ENCODE measurements around the gene NEK7. TPM values are rescaled to one million over a fixed set of nuclear protein-coding genes. Genes with fewer than 3 reads are reported as not detected.

NEK7 gene
- total RNA-seq, 3 donors from 2014 or later (not counting 1 experiment from before 2014, with no cell fraction given) = 34.1 to 57.5 (median 42.1) TPM

GRCh38 chr1:198295971-198296370 lies 139.2 kb downstream of the NEK7 start:
- Histone ChIP-seq H3K9me3 (ENCODE audit: control insufficient read depth, insufficient read depth, low read length) (no peaks in the 10 kb centered on the region), H3K4me1 (ENCODE audit: control insufficient read depth, insufficient read depth, low read length) (no peaks in the 10 kb centered on the region), H3K27me3 (ENCODE audit: control insufficient read depth, insufficient read depth, low read length) (no peaks in the 10 kb centered on the region), H3K4me3 (ENCODE audit: low read length) (no peak overlapping the region), H3K27ac (ENCODE audit: low read length) (no peak overlapping the region), H3K36me3 (ENCODE audit: control insufficient read depth, insufficient read depth, low read length) (peaks cover 33% of the 10 kb centered on the region)
- H3K27ac Mint-ChIP-seq = no peak overlapping the region
- H3K4me3 Mint-ChIP-seq = no peak overlapping the region
- no peaks in the 10 kb centered on the region for H3K27me3 Mint-ChIP-seq (ENCODE audit: low read depth in 2 of 2)
- no peak for DNase-seq
- TF ChIP-seq CTCF (IDR thresholded peaks at IDR 0.05) = no peak
- H3K36me3 Mint-ChIP-seq = no peaks in the 10 kb centered on the region
- H3K4me1 Mint-ChIP-seq = peaks cover 14 to 17% of the 10 kb centered on the region in 2 donors
- ATAC-seq = no peak
- H3K9me3 Mint-ChIP-seq = no peaks in the 10 kb centered on the region
- intact Hi-C loops (cut with micrococcal nuclease) = no loop called here
- 97% methylated on average over 4 of the region's 4 CpGs for WGBS (ENCODE audit: insufficient coverage)

- H3K36me3 Mint-ChIP-seq = no peaks in the 10 kb centered on the region
- no peak for ATAC-seq
- H3K27ac Mint-ChIP-seq = no peak overlapping the region
- H3K27me3 Mint-ChIP-seq (ENCODE audit: low read depth in 2 of 2) = no peaks in the 10 kb centered on the region
- H3K4me3 Mint-ChIP-seq = no peak overlapping the region
- Histone ChIP-seq H3K36me3 (ENCODE audit: control insufficient read depth, insufficient read depth, low read length) (peaks cover 29% of the 10 kb centered on the region), H3K4me1 (ENCODE audit: control insufficient read depth, insufficient read depth, low read length) (no peaks in the 10 kb centered on the region), H3K27me3 (ENCODE audit: control insufficient read depth, insufficient read depth, low read length) (no peaks in the 10 kb centered on the region), H3K9me3 (ENCODE audit: control insufficient read depth, insufficient read depth, low read length) (no peaks in the 10 kb centered on the region), H3K27ac (ENCODE audit: low read length) (no peak overlapping the region), H3K4me3 (ENCODE audit: low read length) (no peak overlapping the region)
- H3K4me1 Mint-ChIP-seq = peaks cover 14% of the 10 kb centered on the region in 2 donors
- no peak for TF ChIP-seq CTCF (IDR thresholded peaks at IDR 0.05)
- H3K9me3 Mint-ChIP-seq = no peaks in the 10 kb centered on the region
- intact Hi-C loops (cut with micrococcal nuclease) = no loop called here
- 93% methylated on average over 2 of the region's 2 CpGs for WGBS (ENCODE audit: insufficient coverage)
- no peak for DNase-seq
Measured at GRCh38 chr1:198297281-198297680, 140.5 kb downstream of the NEK7 start.

GRCh38 chr1:198298640-198299039 lies 141.8 kb downstream of the NEK7 start:
- no peak overlapping the region for H3K27ac Mint-ChIP-seq
- Histone ChIP-seq H3K4me1 (ENCODE audit: control insufficient read depth, insufficient read depth, low read length) (no peaks in the 10 kb centered on the region), H3K27ac (ENCODE audit: low read length) (no peak overlapping the region), H3K36me3 (ENCODE audit: control insufficient read depth, insufficient read depth, low read length) (peaks cover 21% of the 10 kb centered on the region), H3K27me3 (ENCODE audit: control insufficient read depth, insufficient read depth, low read length) (no peaks in the 10 kb centered on the region), H3K9me3 (ENCODE audit: control insufficient read depth, insufficient read depth, low read length) (no peaks in the 10 kb centered on the region), H3K4me3 (ENCODE audit: low read length) (no peak overlapping the region)
- no peak for TF ChIP-seq CTCF (IDR thresholded peaks at IDR 0.05)
- intact Hi-C loops (cut with micrococcal nuclease) = no loop called here
- DNase-seq (no peak), ATAC-seq (no peak)
- no peak overlapping the region for H3K4me3 Mint-ChIP-seq
- peaks cover 14 to 18% of the 10 kb centered on the region in 2 donors for H3K4me1 Mint-ChIP-seq
- no peaks in the 10 kb centered on the region for H3K36me3 Mint-ChIP-seq
- no peaks in the 10 kb centered on the region for H3K27me3 Mint-ChIP-seq (ENCODE audit: low read depth in 2 of 2)
- 94% methylated on average over 6 of the region's 6 CpGs for WGBS (ENCODE audit: insufficient coverage)
- H3K9me3 Mint-ChIP-seq = no peaks in the 10 kb centered on the region

- TF ChIP-seq CTCF (IDR thresholded peaks at IDR 0.05) = no peak
- H3K27me3 ChIP-seq (ENCODE audit: control insufficient read depth, insufficient read depth, low read length) = no peaks in the 10 kb centered on the region
- H3K9me3 ChIP-seq (ENCODE audit: control insufficient read depth, insufficient read depth, low read length) = no peaks in the 10 kb centered on the region
- H3K4me3 ChIP-seq (ENCODE audit: low read length) = no peak overlapping the region
- intact Hi-C loops (cut with micrococcal nuclease) = no loop called here
- peaks cover 12% of the 10 kb centered on the region for H3K36me3 ChIP-seq (ENCODE audit: control insufficient read depth, insufficient read depth, low read length)
- H3K27ac ChIP-seq (ENCODE audit: low read length) = no peak overlapping the region
- Mint-ChIP-seq H3K27ac (no peak overlapping the region), H3K27me3 (ENCODE audit: low read depth in 2 of 2) (no peaks in the 10 kb centered on the region), H3K9me3 (no peaks in the 10 kb centered on the region), H3K4me1 (peaks cover 14 to 18% of the 10 kb centered on the region in 2 donors), H3K4me3 (no peak overlapping the region), H3K36me3 (no peaks in the 10 kb centered on the region)
- 91% methylated on average over 1 of the region's 1 CpG for WGBS (ENCODE audit: insufficient coverage)
- ATAC-seq (no peak), DNase-seq (no peak)
- no peaks in the 10 kb centered on the region for H3K4me1 ChIP-seq (ENCODE audit: control insufficient read depth, insufficient read depth, low read length)
Measured at GRCh38 chr1:198300451-198300850, 143.7 kb downstream of the NEK7 start.

All from natural killer cell (primary cell).